Activated CD4-positive, CD25-positive, alpha-beta regulatory T cell treated with anti-CD3 and anti-CD28 coated beads, Interleukin-2, amount 50 U/mL, for 72 hours (primary cell): ENCODE measurements around the gene GEN1.

Experiments
- DNase-seq: peaks from one replicate; pipeline ENCODE4 v3.0.0; 2021

The GEN1 gene

GRCh38 chr2:17753803-17754663 is at the start of gene GEN1, which contains the start of gene SMC6:
Gene GEN1 (plus strand): TSS chr2:17754138. CDS start chr2:17759944, 5,806 bp downstream.
Gene SMC6 (minus strand): TSS chr2:17753810. CDS start chr2:17745946, 7,864 bp downstream.
- peak; percentile 90 for DNase-seq

- no peak for DNase-seq
These were observed 47.1 kb upstream of the GEN1 start for GRCh38 chr2:17706845-17707244.

GRCh38 chr2:17708501-17708900 is 45.4 kb upstream of the GEN1 start:
- DNase-seq: no peak

GRCh38 chr2:17709897-17710296 is 44.0 kb upstream of the GEN1 start:
- no peak for DNase-seq

GRCh38 chr2:17710547-17711248 is 43.2 kb upstream of the GEN1 start:
- no peak for DNase-seq

GRCh38 chr2:17713291-17713690 is 40.6 kb upstream of the GEN1 start:
- no peak for DNase-seq

- DNase-seq: no peak
These were observed 36.3 kb upstream of the GEN1 start for GRCh38 chr2:17717666-17718065.

- no peak for DNase-seq
These were observed 35.2 kb upstream of the GEN1 start for GRCh38 chr2:17718689-17719088.

GRCh38 chr2:17719562-17720371 is 34.2 kb upstream of the GEN1 start:
- no peak for DNase-seq

GRCh38 chr2:17728210-17728609 is 25.7 kb upstream of the GEN1 start:
- DNase-seq: no peak

GRCh38 chr2:17729880-17730279 is 24.1 kb upstream of the GEN1 start:
- DNase-seq: no peak

- no peak for DNase-seq
These were observed 20.3 kb upstream of the GEN1 start for GRCh38 chr2:17733599-17733998.

- DNase-seq: no peak
These were observed 18.1 kb upstream of the GEN1 start for GRCh38 chr2:17735864-17736263.

- no peak for DNase-seq
These were observed 16.9 kb upstream of the GEN1 start for GRCh38 chr2:17736989-17737388.

GRCh38 chr2:17740203-17740602 is 13.7 kb upstream of the GEN1 start:
- no peak for DNase-seq

GRCh38 chr2:17747684-17748452 is 6.1 kb upstream of the GEN1 start:
- no peak for DNase-seq

- no peak for DNase-seq
These were observed 5.2 kb upstream of the GEN1 start for GRCh38 chr2:17748745-17749144.

GRCh38 chr2:17749753-17750438 is 4.0 kb upstream of the GEN1 start:
- no peak for DNase-seq

- DNase-seq: no peak
These were observed 1.7 kb upstream of the GEN1 start for GRCh38 chr2:17752246-17752645.

GRCh38 chr2:17752892-17753802 is 791 bp upstream of the GEN1 start:
- DNase-seq: no peak
